Fibroblast of lung (primary cell): ENCODE measurements around the gene DAGLA.

Experiments used
- CTCF ChIP-seq, 2 donors: IDR thresholded peaks in 1 of 2; conservative IDR thresholded peaks in 1 of 2; 1 replicate in 1 of 2; 2 replicates in 1 of 2; pipeline ENCODE4 v1.5.1; 2011 to 2012; ENCODE audit warnings: low read length in 2 of 2, control low read depth in 1 of 2, inconsistent platforms in 1 of 2, low read depth in 1 of 2, mild to moderate bottlenecking in 1 of 2
- EZH2 ChIP-seq: IDR thresholded peaks from 2 replicates; pipeline ENCODE4 v1.5.1; 2012; ENCODE audit warnings: low read length, control low read depth, mild to moderate bottlenecking; ENCODE audit errors: missing control alignments

DNA sequence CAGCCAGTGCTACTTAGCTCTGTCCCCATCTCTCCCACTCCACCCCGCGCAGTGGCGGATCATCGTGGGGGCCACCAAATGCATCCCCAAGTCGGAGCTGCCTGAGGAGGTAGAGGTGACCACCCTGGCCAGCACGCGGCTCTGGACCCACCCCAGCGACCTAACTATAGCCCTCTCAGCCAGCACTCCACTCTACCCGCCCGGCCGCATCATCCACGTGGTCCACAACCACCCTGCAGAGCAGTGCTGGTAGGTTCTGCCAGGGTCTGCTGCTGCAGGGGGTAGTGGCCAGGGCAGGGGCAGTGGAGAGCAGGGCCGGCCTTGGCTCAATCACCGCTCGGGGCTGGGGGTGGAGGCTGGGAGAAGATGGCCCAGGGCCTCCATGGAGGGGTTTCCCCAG is 59.2 kb downstream of the DAGLA start:
- no peak for TF ChIP-seq CTCF (conservative IDR thresholded peaks at IDR 0.05 in 1 of 2, IDR thresholded peaks at IDR 0.05 in 1 of 2; ENCODE audit: low read depth in 1 of 2, low read length in 2 of 2)
- TF ChIP-seq EZH2: no peak
